NT2/D1 (cell line): ENCODE data around the gene ABCB1.

Source experiments
- SUZ12 ChIP-seq: IDR thresholded peaks from 2 replicates; pipeline ENCODE4 v1.6.1; 2011; ENCODE audit not compliant: insufficient read length, insufficient read depth; ENCODE audit errors: extremely low read depth
- YY1 ChIP-seq: IDR thresholded peaks from 2 replicates; pipeline ENCODE4 v1.6.1; 2011; ENCODE audit not compliant: insufficient read length, insufficient read depth
- ZNF274 ChIP-seq: IDR thresholded peaks from 2 replicates; pipeline ENCODE4 v1.6.1; 2011; ENCODE audit warnings: mild to moderate bottlenecking, low read depth, low read length

- TF ChIP-seq SUZ12 (no peak), YY1 (no peak), ZNF274 (no peak)
These were observed 125.1 kb downstream of the ABCB1 start, which contains the start of gene ABCB4 for GRCh38 chr7:87475359-87476178.
